ENCODE results near the gene MB21D2.

The MB21D2 gene

GRCh38 chr3:192927016-192927415 lies 9.4 kb upstream of the MB21D2 start:
- FAIRE-seq: no peak
- no peak for DNase-seq (ENCODE audit: insufficient read length, low spot score)

GRCh38 chr3:192923731-192924130 lies 6.1 kb upstream of the MB21D2 start:
- FAIRE-seq (no peak), DNase-seq (ENCODE audit: insufficient read length, low spot score) (no peak)

- FAIRE-seq (no peak), DNase-seq (ENCODE audit: insufficient read length, low spot score) (no peak)
Observed at GRCh38 chr3:192921793-192922192, 4.1 kb upstream of the MB21D2 start.

- DNase-seq (ENCODE audit: insufficient read length, low spot score): no peak
- FAIRE-seq: no peak
Observed at GRCh38 chr3:192920411-192920810, 2.8 kb upstream of the MB21D2 start.

- DNase-seq (ENCODE audit: insufficient read length, low spot score): no peak
- FAIRE-seq: no peak
Observed at GRCh38 chr3:192919901-192920300, 2.2 kb upstream of the MB21D2 start.

GRCh38 chr3:192918275-192918588 lies 576 bp upstream of the MB21D2 start:
- FAIRE-seq: no peak
- DNase-seq (ENCODE audit: insufficient read length, low spot score): no peak

GRCh38 chr3:192917028-192917403 lies 640 bp downstream of the MB21D2 start:
- no peak for FAIRE-seq
- DNase-seq (ENCODE audit: insufficient read length, low spot score): no peak

- FAIRE-seq: no peak
- no peak for DNase-seq (ENCODE audit: insufficient read length, low spot score)
Observed at GRCh38 chr3:192916371-192917027, 1.2 kb downstream of the MB21D2 start.

GRCh38 chr3:192915722-192916121 lies 1.9 kb downstream of the MB21D2 start:
- DNase-seq (ENCODE audit: insufficient read length, low spot score) (no peak), FAIRE-seq (no peak)

GRCh38 chr3:192915304-192915703 lies 2.4 kb downstream of the MB21D2 start:
- no peak for FAIRE-seq
- DNase-seq (ENCODE audit: insufficient read length, low spot score): no peak

- FAIRE-seq: no peak
- no peak for DNase-seq (ENCODE audit: insufficient read length, low spot score)
Observed at GRCh38 chr3:192914848-192915247, 2.8 kb downstream of the MB21D2 start.

- FAIRE-seq (no peak), DNase-seq (ENCODE audit: insufficient read length, low spot score) (no peak)
Observed at GRCh38 chr3:192913540-192913939, 4.1 kb downstream of the MB21D2 start.

GRCh38 chr3:192911293-192911692 lies 6.4 kb downstream of the MB21D2 start:
- DNase-seq (ENCODE audit: insufficient read length, low spot score) (no peak), FAIRE-seq (no peak)

- DNase-seq (ENCODE audit: insufficient read length, low spot score) (no peak), FAIRE-seq (no peak)
Observed at GRCh38 chr3:192907784-192908183, 9.9 kb downstream of the MB21D2 start.

- DNase-seq (ENCODE audit: insufficient read length, low spot score): no peak
- FAIRE-seq: no peak
Observed at GRCh38 chr3:192906940-192907339, 10.7 kb downstream of the MB21D2 start.

GRCh38 chr3:192905980-192906678 lies 11.5 kb downstream of the MB21D2 start:
- DNase-seq (ENCODE audit: insufficient read length, low spot score): no peak
- no peak for FAIRE-seq

- DNase-seq (ENCODE audit: insufficient read length, low spot score) (no peak), FAIRE-seq (no peak)
Observed at GRCh38 chr3:192904632-192905289, 12.9 kb downstream of the MB21D2 start.

- FAIRE-seq: no peak
Observed at GRCh38 chr3:192902549-192902948, 15.1 kb downstream of the MB21D2 start.

GRCh38 chr3:192901435-192901834 lies 16.2 kb downstream of the MB21D2 start:
- DNase-seq (ENCODE audit: insufficient read length, low spot score): no peak
- no peak for FAIRE-seq

More at GRCh38 chr3:192902549-192902948, 15.1 kb downstream of the MB21D2 start:
- no peak for DNase-seq (ENCODE audit: insufficient read length, low spot score)

GRCh38 chr3:192899540-192899982 lies 18.1 kb downstream of the MB21D2 start:
- DNase-seq (ENCODE audit: insufficient read length, low spot score) (no peak), FAIRE-seq (no peak)

- FAIRE-seq: no peak
- no peak for DNase-seq (ENCODE audit: insufficient read length, low spot score)
Observed at GRCh38 chr3:192897005-192897404, 20.7 kb downstream of the MB21D2 start.

GRCh38 chr3:192896208-192896607 lies 21.4 kb downstream of the MB21D2 start:
- DNase-seq (ENCODE audit: insufficient read length, low spot score): no peak
- FAIRE-seq: no peak

All from GM19239 (cell line).